Activated naive CD8-positive, alpha-beta T cell (primary cell): ENCODE data around the gene NOD2.

Source experiments
- H3K27ac Mint-ChIP-seq: one replicate; pipeline ENCODE4 v1.8.0; 2021; ENCODE audit warnings: mixed read lengths
- H3K27me3 Mint-ChIP-seq: one replicate; pipeline ENCODE4 v1.8.0; 2021; ENCODE audit warnings: mixed read lengths
- H3K36me3 Mint-ChIP-seq: one replicate; pipeline ENCODE4 v1.8.0; 2021; ENCODE audit warnings: mixed read lengths
- H3K4me1 Mint-ChIP-seq: one replicate; pipeline ENCODE4 v1.8.0; 2021; ENCODE audit warnings: low read depth, mixed read lengths
- H3K4me3 Mint-ChIP-seq: one replicate; pipeline ENCODE4 v1.8.0; 2021; ENCODE audit warnings: mild to moderate bottlenecking, mixed read lengths
- H3K9me3 Mint-ChIP-seq: one replicate; pipeline ENCODE4 v1.8.0; 2021; ENCODE audit warnings: low read depth, mixed read lengths

Gene NOD2

GRCh38 chr16:50665128-50665878 is 28.1 kb upstream of the NOD2 start:
- H3K9me3 Mint-ChIP-seq, result no peaks in the 10 kb centered on the region
- H3K4me3 Mint-ChIP-seq, result peak overlapping the region; percentile 76
- H3K4me1 Mint-ChIP-seq, result peaks cover 37% of the 10 kb centered on the region

GRCh38 chr16:50666658-50667496 is 26.5 kb upstream of the NOD2 start:
- Mint-ChIP-seq H3K27ac (peak overlapping the region; percentile 86), H3K9me3 (peaks cover 7% of the 10 kb centered on the region), H3K36me3 (peaks cover 6% of the 10 kb centered on the region), H3K4me3 (peak overlapping the region; percentile 73), H3K27me3 (no peaks in the 10 kb centered on the region), H3K4me1 (peaks cover 43% of the 10 kb centered on the region)

More at GRCh38 chr16:50665128-50665878, 28.1 kb upstream of the NOD2 start:
- Mint-ChIP-seq H3K36me3 (no peaks in the 10 kb centered on the region), H3K27me3 (no peaks in the 10 kb centered on the region), H3K27ac (peak overlapping the region; percentile 68)

- Mint-ChIP-seq H3K4me1 (peaks cover 43% of the 10 kb centered on the region), H3K9me3 (peaks cover 7% of the 10 kb centered on the region), H3K27ac (peak overlapping the region; percentile 91), H3K27me3 (no peaks in the 10 kb centered on the region), H3K36me3 (peaks cover 13% of the 10 kb centered on the region), H3K4me3 (peak overlapping the region; percentile 73)
These were observed 25.7 kb upstream of the NOD2 start for GRCh38 chr16:50667497-50668367.

- Mint-ChIP-seq H3K4me3 (no peak overlapping the region), H3K27me3 (no peaks in the 10 kb centered on the region), H3K36me3 (peaks cover 16% of the 10 kb centered on the region), H3K27ac (peak overlapping the region; percentile 91), H3K9me3 (peaks cover 7% of the 10 kb centered on the region), H3K4me1 (peaks cover 43% of the 10 kb centered on the region)
These were observed 24.9 kb upstream of the NOD2 start for GRCh38 chr16:50668368-50669008.

GRCh38 chr16:50669741-50670140 is 23.7 kb upstream of the NOD2 start:
- Mint-ChIP-seq H3K4me3 (no peak overlapping the region), H3K4me1 (peaks cover 40% of the 10 kb centered on the region), H3K9me3 (peaks cover 7% of the 10 kb centered on the region), H3K36me3 (peaks cover 19% of the 10 kb centered on the region), H3K27me3 (no peaks in the 10 kb centered on the region), H3K27ac (no peak overlapping the region)

- Mint-ChIP-seq H3K4me1 (peaks cover 32% of the 10 kb centered on the region), H3K27me3 (no peaks in the 10 kb centered on the region), H3K27ac (no peak overlapping the region), H3K9me3 (peaks cover 7% of the 10 kb centered on the region), H3K4me3 (no peak overlapping the region), H3K36me3 (peaks cover 22% of the 10 kb centered on the region)
These were observed 22.9 kb upstream of the NOD2 start for GRCh38 chr16:50670476-50670875.

- H3K27ac Mint-ChIP-seq, result peak overlapping the region; percentile 7
- peaks cover 26% of the 10 kb centered on the region for H3K36me3 Mint-ChIP-seq
- H3K9me3 Mint-ChIP-seq, result peaks cover 7% of the 10 kb centered on the region
- H3K4me3 Mint-ChIP-seq, result no peak overlapping the region
- H3K4me1 Mint-ChIP-seq, result peaks cover 30% of the 10 kb centered on the region
- H3K27me3 Mint-ChIP-seq, result no peaks in the 10 kb centered on the region
These were observed 21.7 kb upstream of the NOD2 start for GRCh38 chr16:50671644-50672260.

- Mint-ChIP-seq H3K4me3 (no peak overlapping the region), H3K9me3 (peaks cover 7% of the 10 kb centered on the region), H3K27me3 (no peaks in the 10 kb centered on the region), H3K27ac (no peak overlapping the region), H3K36me3 (peaks cover 28% of the 10 kb centered on the region), H3K4me1 (peaks cover 27% of the 10 kb centered on the region)
These were observed 19.7 kb upstream of the NOD2 start for GRCh38 chr16:50673496-50674275.

- H3K9me3 Mint-ChIP-seq, result peaks cover 7% of the 10 kb centered on the region
- no peak overlapping the region for H3K4me3 Mint-ChIP-seq
- peaks cover 28% of the 10 kb centered on the region for H3K36me3 Mint-ChIP-seq
- H3K27ac Mint-ChIP-seq, result peak overlapping the region; percentile 12
- no peaks in the 10 kb centered on the region for H3K27me3 Mint-ChIP-seq
- peaks cover 38% of the 10 kb centered on the region for H3K4me1 Mint-ChIP-seq
These were observed 18.6 kb upstream of the NOD2 start for GRCh38 chr16:50674831-50675230.

DNA sequence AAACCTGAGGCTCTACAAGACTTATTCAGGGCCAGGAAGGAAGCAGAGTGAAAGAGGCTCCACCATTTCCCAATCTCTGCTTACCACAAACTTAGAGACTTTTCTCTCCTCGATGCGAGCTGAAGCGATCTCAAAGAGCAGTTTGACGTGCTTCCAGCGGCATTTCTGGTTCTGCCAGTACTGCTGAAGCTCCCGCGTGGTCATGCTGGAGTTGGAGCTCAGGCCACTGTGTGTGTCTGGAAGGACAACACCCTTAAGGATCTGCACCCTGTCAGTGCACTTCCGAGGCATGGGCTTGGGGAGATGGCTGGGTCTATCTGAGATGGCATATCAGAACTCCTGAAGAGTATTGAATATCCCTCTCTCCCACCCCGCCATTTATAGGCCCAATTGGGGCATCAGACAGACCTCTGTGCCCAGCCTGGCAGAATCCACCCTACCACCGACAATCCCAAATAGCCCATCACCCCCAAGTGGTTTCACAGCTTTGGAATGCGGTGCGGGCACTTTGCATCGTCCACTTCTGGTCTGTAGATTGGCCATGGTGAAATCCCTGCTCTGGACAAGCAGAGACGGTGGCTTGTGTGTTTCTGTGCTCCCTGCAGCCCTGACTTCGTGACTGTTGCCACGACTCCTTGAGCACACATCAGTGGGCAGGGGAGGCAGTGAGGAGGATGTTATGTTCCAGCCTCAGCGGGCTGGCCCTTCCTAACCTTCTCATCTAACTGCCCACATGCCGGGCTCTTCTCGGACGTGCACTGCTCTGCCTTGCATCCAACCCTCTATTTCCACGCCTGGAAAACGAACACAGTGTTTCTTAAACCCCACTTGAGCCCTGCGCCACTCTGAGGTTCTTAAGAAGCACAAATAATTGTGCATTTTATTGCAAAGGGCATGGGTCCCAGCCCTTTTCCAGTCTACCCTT is 17.5 kb upstream of the NOD2 start:
- H3K36me3 Mint-ChIP-seq, result peaks cover 28% of the 10 kb centered on the region
- H3K4me3 Mint-ChIP-seq, result no peak overlapping the region
- H3K27me3 Mint-ChIP-seq, result no peaks in the 10 kb centered on the region
- H3K4me1 Mint-ChIP-seq, result peaks cover 44% of the 10 kb centered on the region
- peaks cover 7% of the 10 kb centered on the region for H3K9me3 Mint-ChIP-seq
- H3K27ac Mint-ChIP-seq, result peak overlapping the region; percentile 80

GRCh38 chr16:50676684-50677225 is 16.7 kb upstream of the NOD2 start:
- peaks cover 45% of the 10 kb centered on the region for H3K4me1 Mint-ChIP-seq
- peaks cover 23% of the 10 kb centered on the region for H3K36me3 Mint-ChIP-seq
- H3K4me3 Mint-ChIP-seq, result no peak overlapping the region
- peaks cover 1% of the 10 kb centered on the region for H3K9me3 Mint-ChIP-seq
- no peaks in the 10 kb centered on the region for H3K27me3 Mint-ChIP-seq
- peak overlapping the region; percentile 80 for H3K27ac Mint-ChIP-seq

DNA sequence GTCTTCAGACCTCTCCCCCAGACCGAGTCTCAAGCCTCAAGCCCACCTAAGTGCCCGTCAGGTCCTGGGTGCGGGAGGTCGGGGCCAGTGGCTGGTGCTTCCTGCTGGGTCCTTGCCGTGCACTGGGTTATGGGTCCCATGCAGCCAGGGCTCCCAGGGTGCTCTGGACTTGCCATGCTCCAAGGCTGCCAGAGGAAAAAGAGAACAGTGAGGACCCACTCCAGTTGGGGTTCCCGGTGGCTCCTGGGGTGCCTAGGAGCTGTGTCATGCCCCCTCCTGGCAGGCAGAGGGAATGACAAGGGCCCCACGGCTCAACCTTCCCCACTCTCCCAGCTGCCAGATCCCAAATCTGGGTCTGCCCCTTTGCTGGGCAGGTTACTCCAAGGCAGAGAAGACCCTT is 16.1 kb upstream of the NOD2 start:
- Mint-ChIP-seq H3K36me3 (peaks cover 20% of the 10 kb centered on the region), H3K27ac (peak overlapping the region; percentile 94), H3K4me1 (peaks cover 49% of the 10 kb centered on the region), H3K27me3 (no peaks in the 10 kb centered on the region), H3K4me3 (no peak overlapping the region), H3K9me3 (no peaks in the 10 kb centered on the region)
